ENCODE data around the gene HTT-AS.

GRCh38 chr4:3083732-3084131 is 9.4 kb upstream of the HTT-AS start:
- TF ChIP-seq, protein P1, sequence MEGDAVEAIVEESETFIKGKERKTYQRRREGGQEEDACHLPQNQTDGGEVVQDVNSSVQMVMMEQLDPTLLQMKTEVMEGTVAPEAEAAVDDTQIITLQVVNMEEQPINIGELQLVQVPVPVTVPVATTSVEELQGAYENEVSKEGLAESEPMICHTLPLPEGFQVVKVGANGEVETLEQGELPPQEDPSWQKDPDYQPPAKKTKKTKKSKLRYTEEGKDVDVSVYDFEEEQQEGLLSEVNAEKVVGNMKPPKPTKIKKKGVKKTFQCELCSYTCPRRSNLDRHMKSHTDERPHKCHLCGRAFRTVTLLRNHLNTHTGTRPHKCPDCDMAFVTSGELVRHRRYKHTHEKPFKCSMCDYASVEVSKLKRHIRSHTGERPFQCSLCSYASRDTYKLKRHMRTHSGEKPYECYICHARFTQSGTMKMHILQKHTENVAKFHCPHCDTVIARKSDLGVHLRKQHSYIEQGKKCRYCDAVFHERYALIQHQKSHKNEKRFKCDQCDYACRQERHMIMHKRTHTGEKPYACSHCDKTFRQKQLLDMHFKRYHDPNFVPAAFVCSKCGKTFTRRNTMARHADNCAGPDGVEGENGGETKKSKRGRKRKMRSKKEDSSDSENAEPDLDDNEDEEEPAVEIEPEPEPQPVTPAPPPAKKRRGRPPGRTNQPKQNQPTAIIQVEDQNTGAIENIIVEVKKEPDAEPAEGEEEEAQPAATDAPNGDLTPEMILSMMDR (IDR thresholded peaks at IDR 0.05): no peak
- TF ChIP-seq POLR2A (IDR thresholded peaks at IDR 0.05): no peak

All from body of pancreas (tissue), 4 donors.